K562 (cell line): Measurements from ENCODE around the gene KCNC3. TPM values are rescaled to one million over a fixed set of nuclear protein-coding genes. Genes with fewer than 3 reads are reported as not detected.
A peak's percentile ranks its signal among the peaks of the same experiment; 100 is the strongest.

Experiments
- ATAC-seq: fragments of 200-7000 bp; cut with Tn5 transposase; 3 replicates; pipeline ENCODE4 v1.9.1; 2020; ENCODE audit warnings: moderate library complexity
- BruUV-seq: library from RNA; stranded (reverse); fragments of 400-500 nt; replicated peaks from 2 replicates; lab custom pipeline; 2021; lab: Mats Ljungman, UMichigan
- CTCF ChIA-PET: fragments of 300-600 bp; formaldehyde crosslinking; extraction: SDS; loops from one replicate; lab custom pipeline; 2021; ENCODE audit warnings: low intra/inter-chr PET ratio; lab: Yijun Ruan, JAX
- POLR2A ChIA-PET: fragments of 300-600, 350-650 bp; sonication (Branson Sonifier 250); formaldehyde crosslinking; extraction: SDS; loops from one replicate; lab custom pipeline; 2021; ENCODE audit warnings: antibody characterized with exemption, inconsistent platforms; lab: Yijun Ruan, JAX
- DNase-seq, 4 experiments: peaks; one replicate each; pipeline versions ENCODE4 v3.0.0 to v3.0.0-alpha.2; 2011 to 2018; ENCODE audit warnings: low spot score in 3 of 4, mixed read lengths in 3 of 4; ENCODE audit errors: extremely low read depth in 1 of 4
- FAIRE-seq: peaks from 2 replicates; lab custom pipeline; 2011; peaks lifted over from hg19 to GRCh38; lab: Jason Lieb, UNC
- H2AFZ ChIP-seq: 2 replicates; pipeline ENCODE4 v1.6.0; 2011; ENCODE audit warnings: low read depth, low read length, control low read depth, inconsistent platforms
- H3K27ac ChIP-seq: fragments of 200-600 bp; 3 replicates; pipeline ENCODE4 v1.8.0; 2011; ENCODE audit warnings: low read depth, mild to moderate bottlenecking, control low read depth, inconsistent platforms, low read length, moderate library complexity, mixed read lengths; ENCODE audit errors: extremely low read depth
- H3K27me3 ChIP-seq, 2 experiments: fragments of 300-600 bp in 1 of 2; 2 replicates in 1 of 2; 3 replicates in 1 of 2; pipeline versions ENCODE4 v1.6.0 to v1.8.0; 2011; ENCODE audit warnings: inconsistent platforms in 2 of 2, low read length in 2 of 2, mild to moderate bottlenecking in 1 of 2, mixed read lengths in 1 of 2, moderate library complexity in 1 of 2; ENCODE audit not compliant: control insufficient read depth in 2 of 2, insufficient read depth in 2 of 2
- H3K36me3 ChIP-seq: fragments of 300-600 bp; 3 replicates; pipeline ENCODE4 v1.8.0; 2011; ENCODE audit warnings: mild to moderate bottlenecking, low read length, inconsistent platforms; ENCODE audit not compliant: control insufficient read depth, insufficient read depth
- H3K4me1 ChIP-seq, 2 experiments: fragments of 200-600 bp in 1 of 2; replicated peaks in 1 of 2; 2 replicates in 1 of 2; 3 replicates in 1 of 2; pipeline versions ENCODE4 v1.5.1 to v1.8.0; 2011; ENCODE audit warnings: inconsistent platforms in 2 of 2, low read length in 2 of 2, mild to moderate bottlenecking in 1 of 2, mixed read lengths in 1 of 2, moderate library complexity in 1 of 2; ENCODE audit not compliant: control insufficient read depth in 2 of 2, insufficient read depth in 2 of 2
- H3K4me2 ChIP-seq: 2 replicates; pipeline ENCODE4 v1.6.1; 2011; ENCODE audit warnings: low read length, control low read depth, inconsistent platforms, mixed read lengths; ENCODE audit not compliant: insufficient read depth
- H3K4me3 ChIP-seq: fragments of 200-600 bp; sonication (generic), shearing (Covaris generic); 2 replicates; pipeline ENCODE4 v1.5.1; 2016; ENCODE audit warnings: control low read depth, inconsistent platforms
- H3K79me2 ChIP-seq: fragments of 200-600 bp; 3 replicates; pipeline ENCODE4 v1.8.0; 2011; ENCODE audit warnings: low read length, inconsistent platforms; ENCODE audit not compliant: control insufficient read depth, insufficient read depth
- H3K9ac ChIP-seq, 2 experiments: 2 replicates each; pipeline versions ENCODE4 v1.6.0 to v1.6.1; 2011; ENCODE audit warnings: low read depth in 2 of 2, low read length in 2 of 2, control low read depth in 1 of 2, inconsistent platforms in 1 of 2, mild to moderate bottlenecking in 1 of 2, mixed read lengths in 1 of 2; ENCODE audit not compliant: insufficient read depth in 1 of 2
- H3K9me1 ChIP-seq: one replicate; pipeline ENCODE4 v1.6.0; 2011; ENCODE audit warnings: inconsistent platforms, mild to moderate bottlenecking, low read length, moderate library complexity; ENCODE audit not compliant: control insufficient read depth, insufficient read depth
- H3K9me3 ChIP-seq: replicated peaks from 2 replicates; pipeline ENCODE4 v1.5.1; 2011; ENCODE audit warnings: low read depth, low read length, inconsistent platforms; ENCODE audit not compliant: control insufficient read depth, insufficient read depth
- H4K20me1 ChIP-seq: replicated peaks from 2 replicates; pipeline ENCODE4 v1.6.1; 2011; ENCODE audit warnings: low read length, inconsistent platforms, mixed read lengths; ENCODE audit not compliant: control insufficient read depth, insufficient read depth
- EHMT2 ChIP-seq: fragments of 450-650 bp; IDR thresholded peaks from 2 replicates; pipeline ENCODE4 v1.6.1; 2018; ENCODE audit warnings: antibody characterized with exemption
- ESRRA ChIP-seq: fragments of 450-650 bp; IDR thresholded peaks from 2 replicates; pipeline ENCODE4 v1.6.1; 2014; ENCODE audit warnings: low read depth, mild to moderate bottlenecking, moderate library complexity, borderline replicate concordance
- GATAD2B ChIP-seq: fragments of 450-650 bp; IDR thresholded peaks from 2 replicates; pipeline ENCODE4 v1.6.1; 2017; ENCODE audit warnings: mild to moderate bottlenecking, borderline replicate concordance
- GTF2A2 ChIP-seq: IDR thresholded peaks from 2 replicates; pipeline ENCODE4 v1.6.1; 2016; ENCODE audit warnings: mild to moderate bottlenecking, missing genetic modification characterization, missing compliant biosample characterization
- ID3 ChIP-seq, 2 experiments: fragments of 250-450 bp in 1 of 2; fragments of 450-650 bp in 1 of 2; sonication (Bioruptor Pico) in 1 of 2; IDR thresholded peaks; 2 replicates each; pipeline versions ENCODE4 v1.6.1 to v1.8.0; 2016 to 2021; ENCODE audit warnings: mild to moderate bottlenecking in 2 of 2, moderate library complexity in 2 of 2, missing compliant biosample characterization in 1 of 2, missing genetic modification characterization in 1 of 2
- MCM7 ChIP-seq, 2 experiments: fragments of 450-650 bp; IDR thresholded peaks; 2 replicates each; pipeline ENCODE4 v1.6.1; 2016 to 2018
- NBN ChIP-seq: fragments of 450-650 bp; IDR thresholded peaks from 2 replicates; pipeline ENCODE4 v1.6.1; 2016; ENCODE audit warnings: low read depth, mild to moderate bottlenecking
- NCOA1 ChIP-seq: fragments of 450-650 bp; IDR thresholded peaks from 2 replicates; pipeline ENCODE4 v1.6.1; 2016; ENCODE audit warnings: low read depth
- PCBP1 ChIP-seq: fragments of 200-400 bp; formaldehyde crosslinking; IDR thresholded peaks from 2 replicates; pipeline ENCODE4 v1.6.1; 2018; ENCODE audit warnings: mild to moderate bottlenecking, low read depth, low read length; ENCODE audit not compliant: poor library complexity, severe bottlenecking
- POLR2A ChIP-seq: fragments of 450-650 bp; conservative IDR thresholded peaks from 2 replicates; pipeline ENCODE4 v1.6.1; 2016
- TAL1 ChIP-seq: fragments of 450-650 bp; IDR thresholded peaks from 2 replicates; pipeline ENCODE4 v1.6.1; 2016; ENCODE audit warnings: mild to moderate bottlenecking
- WGBS: fragments of 100-300 bp; shearing (Covaris generic); methylation state at CpG from one replicate; pipeline ENCODE4 v1.1.6; 2016; ENCODE audit warnings: low coverage, mixed read lengths; ENCODE audit not compliant: insufficient coverage; ENCODE audit errors: missing lambda C conversion rate; 5-methylcytosine and 5-hydroxymethylcytosine counted together
- in situ Hi-C: fragments of 300-500 bp; cut with MboI; formaldehyde crosslinking; loops from 4 replicates; pipeline ENCODE4 v1.15.0; 2018; ENCODE audit warnings: inconsistent platforms, mixed read lengths
- intact Hi-C: fragments of 100-400 bp; cut with micrococcal nuclease; formaldehyde crosslinking; loops from 2 replicates; pipeline ENCODE4 v1.14.2; 2022
- polyA plus RNA-seq, 8 experiments: library from polyadenylated mRNA; depleted of rRNA in 4 of 8; stranded (reverse) in 5 of 8; unstranded in 3 of 8; fragments of >200 nt; fragmentation: Nextera tagmentation in 2 of 8; fragmentation: Illumina TruSeq in 1 of 8; extraction: Ambion mirVana in 2 of 8; extraction: Trizol in 1 of 8; gene quantifications; 2 replicates each; pipeline versions ENCODE4 v1.2.1 to v1.2.3, GENCODE V29; 2011 to 2014; ENCODE audit warnings: inconsistent platforms in 1 of 8, missing spikeins in 1 of 8
- total RNA-seq, 7 experiments: library from RNA; depleted of rRNA in 6 of 7; stranded (reverse); fragments of >200 nt in 6 of 7; fragmentation: Illumina TruSeq in 2 of 7; extraction: Trizol in 2 of 7; gene quantifications; 2 replicates each; pipeline versions ENCODE4 v1.2.1 to v1.2.3, GENCODE V29; 2011 to 2021; ENCODE audit warnings: low replicate concordance in 1 of 7
- TF ChIP-seq, protein P1 (sequence below): fragments of 250-450 bp; sonication (Bioruptor Pico); IDR thresholded peaks from 2 replicates; pipeline ENCODE4 v1.4.0; 2020; ENCODE audit warnings: mild to moderate bottlenecking
- TF ChIP-seq, protein P2 (sequence below): fragments of 200-800 bp; sonication (Bioruptor generic); IDR thresholded peaks from 2 replicates; pipeline ENCODE4 v1.6.1; 2017; ENCODE audit warnings: missing genetic modification characterization, missing compliant biosample characterization
- TF ChIP-seq, protein P3 (sequence below), 3 experiments: IDR thresholded peaks in 2 of 3; conservative IDR thresholded peaks in 1 of 3; 2 replicates each; pipeline ENCODE4 v1.5.1; 2011 to 2012; ENCODE audit warnings: low read length in 3 of 3, mild to moderate bottlenecking in 3 of 3, control low read depth in 2 of 3, improper control_type of control experiment in 1 of 3, inconsistent platforms in 1 of 3, low read depth in 1 of 3, mixed read lengths in 1 of 3, moderate library complexity in 1 of 3; ENCODE audit not compliant: insufficient read depth in 2 of 3

KCNC3 gene
- total and polyA plus RNA-seq, 9 of the 15 experiments (the other 6 are each of a cell fraction or from before 2014, with no cell fraction given), result 0.03 to 26.2 (median 2.0) TPM

DNA sequence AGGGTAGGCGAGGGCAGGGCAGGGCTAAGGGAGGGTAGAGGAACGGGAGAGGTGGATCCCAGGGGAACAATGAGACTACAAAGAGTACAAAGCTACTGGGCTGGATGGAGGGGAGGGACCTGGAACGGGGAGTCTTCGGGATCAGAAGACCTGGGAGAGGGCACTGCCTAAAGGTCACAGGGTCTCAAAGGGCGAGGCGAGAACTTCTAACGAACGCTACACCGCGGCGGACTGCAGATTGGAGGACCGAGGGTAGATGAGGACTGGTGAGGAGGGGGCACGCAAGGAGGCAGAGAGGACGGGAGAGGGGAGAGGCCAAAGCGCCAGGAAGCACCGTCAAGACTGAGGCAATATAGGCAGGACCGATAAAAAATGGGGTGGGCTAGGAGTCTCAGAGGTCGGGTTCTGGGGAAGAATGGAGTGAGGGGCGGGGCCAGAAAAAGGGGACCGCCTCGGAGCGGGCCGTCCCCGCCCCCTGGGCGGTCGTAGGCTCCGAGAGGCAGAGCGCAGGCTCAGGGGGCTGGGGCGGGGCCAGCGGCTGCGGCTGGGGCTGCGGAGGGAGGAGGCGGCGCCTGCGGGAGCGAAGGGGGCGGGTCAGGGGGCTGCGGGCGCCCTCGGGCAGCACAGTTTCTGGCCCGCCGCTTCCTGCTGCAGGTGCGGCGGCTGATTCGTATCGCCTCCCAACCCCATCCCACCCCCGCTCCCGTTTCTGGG, 1.3 kb upstream of the KCNC3 start:
- FAIRE-seq (peak; percentile 65), ATAC-seq (peak; percentile 77)
- peak overlapping the region; percentile 42 for H3K4me3 ChIP-seq
- TF ChIP-seq GATAD2B, result no peak
- TF ChIP-seq, protein P1, sequence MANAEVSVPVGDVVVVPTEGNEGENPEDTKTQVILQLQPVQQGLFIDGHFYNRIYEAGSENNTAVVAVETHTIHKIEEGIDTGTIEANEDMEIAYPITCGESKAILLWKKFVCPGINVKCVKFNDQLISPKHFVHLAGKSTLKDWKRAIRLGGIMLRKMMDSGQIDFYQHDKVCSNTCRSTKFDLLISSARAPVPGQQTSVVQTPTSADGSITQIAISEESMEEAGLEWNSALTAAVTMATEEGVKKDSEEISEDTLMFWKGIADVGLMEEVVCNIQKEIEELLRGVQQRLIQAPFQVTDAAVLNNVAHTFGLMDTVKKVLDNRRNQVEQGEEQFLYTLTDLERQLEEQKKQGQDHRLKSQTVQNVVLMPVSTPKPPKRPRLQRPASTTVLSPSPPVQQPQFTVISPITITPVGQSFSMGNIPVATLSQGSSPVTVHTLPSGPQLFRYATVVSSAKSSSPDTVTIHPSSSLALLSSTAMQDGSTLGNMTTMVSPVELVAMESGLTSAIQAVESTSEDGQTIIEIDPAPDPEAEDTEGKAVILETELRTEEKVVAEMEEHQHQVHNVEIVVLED (CRISPR knock-in tag), result no peak
- TF ChIP-seq, protein P2, sequence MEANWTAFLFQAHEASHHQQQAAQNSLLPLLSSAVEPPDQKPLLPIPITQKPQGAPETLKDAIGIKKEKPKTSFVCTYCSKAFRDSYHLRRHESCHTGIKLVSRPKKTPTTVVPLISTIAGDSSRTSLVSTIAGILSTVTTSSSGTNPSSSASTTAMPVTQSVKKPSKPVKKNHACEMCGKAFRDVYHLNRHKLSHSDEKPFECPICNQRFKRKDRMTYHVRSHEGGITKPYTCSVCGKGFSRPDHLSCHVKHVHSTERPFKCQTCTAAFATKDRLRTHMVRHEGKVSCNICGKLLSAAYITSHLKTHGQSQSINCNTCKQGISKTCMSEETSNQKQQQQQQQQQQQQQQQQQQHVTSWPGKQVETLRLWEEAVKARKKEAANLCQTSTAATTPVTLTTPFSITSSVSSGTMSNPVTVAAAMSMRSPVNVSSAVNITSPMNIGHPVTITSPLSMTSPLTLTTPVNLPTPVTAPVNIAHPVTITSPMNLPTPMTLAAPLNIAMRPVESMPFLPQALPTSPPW (CRISPR knock-in tag), result peak; percentile 85
- TF ChIP-seq, protein P3, sequence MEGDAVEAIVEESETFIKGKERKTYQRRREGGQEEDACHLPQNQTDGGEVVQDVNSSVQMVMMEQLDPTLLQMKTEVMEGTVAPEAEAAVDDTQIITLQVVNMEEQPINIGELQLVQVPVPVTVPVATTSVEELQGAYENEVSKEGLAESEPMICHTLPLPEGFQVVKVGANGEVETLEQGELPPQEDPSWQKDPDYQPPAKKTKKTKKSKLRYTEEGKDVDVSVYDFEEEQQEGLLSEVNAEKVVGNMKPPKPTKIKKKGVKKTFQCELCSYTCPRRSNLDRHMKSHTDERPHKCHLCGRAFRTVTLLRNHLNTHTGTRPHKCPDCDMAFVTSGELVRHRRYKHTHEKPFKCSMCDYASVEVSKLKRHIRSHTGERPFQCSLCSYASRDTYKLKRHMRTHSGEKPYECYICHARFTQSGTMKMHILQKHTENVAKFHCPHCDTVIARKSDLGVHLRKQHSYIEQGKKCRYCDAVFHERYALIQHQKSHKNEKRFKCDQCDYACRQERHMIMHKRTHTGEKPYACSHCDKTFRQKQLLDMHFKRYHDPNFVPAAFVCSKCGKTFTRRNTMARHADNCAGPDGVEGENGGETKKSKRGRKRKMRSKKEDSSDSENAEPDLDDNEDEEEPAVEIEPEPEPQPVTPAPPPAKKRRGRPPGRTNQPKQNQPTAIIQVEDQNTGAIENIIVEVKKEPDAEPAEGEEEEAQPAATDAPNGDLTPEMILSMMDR (IDR thresholded peaks at IDR 0.05 in 2 of 3, conservative IDR thresholded peaks at IDR 0.05 in 1 of 3; ENCODE audit: insufficient read depth in 2 of 3, low read depth in 1 of 3, low read length in 3 of 3), result no peak
- TF ChIP-seq POLR2A, result peak; percentile 55
- TF ChIP-seq EHMT2, result 0 out of 2 replicates have a peak, but pooled peaks have one; percentile 34
- TF ChIP-seq MCM7 (IDR thresholded peaks at IDR 0.05), result 0 out of 4 replicates have a peak, but pooled peaks of 1 of the 2 experiments have one; percentile 10
- TF ChIP-seq NBN, result peak; percentile 31
- no peak for TF ChIP-seq GTF2A2 (tag)
- TF ChIP-seq ID3 (CRISPR knock-in tag; IDR thresholded peaks at IDR 0.05), result no peak
- TF ChIP-seq ID3 (tag; IDR thresholded peaks at IDR 0.05), result peak; percentile 78
- peak; percentile 90 for TF ChIP-seq ESRRA
- peak; percentile 16; the same call in 1 of the 2 replicates for TF ChIP-seq NCOA1
- TF ChIP-seq PCBP1, result peak; percentile 35
- TF ChIP-seq TAL1, result no peak

More for the DNA sequence above, 1.3 kb upstream of the KCNC3 start:
- Histone ChIP-seq H3K4me1 (peaks cover 54 to 85% of the 10 kb centered on the region in 2 experiments), H2AFZ (peak overlapping the region; percentile 94), H3K36me3 (no peaks in the 10 kb centered on the region; the same call in 2 of the 3 replicates), H3K9me3 (no peaks in the 10 kb centered on the region), H4K20me1 (peaks cover 23% of the 10 kb centered on the region), H3K9ac (peak overlapping the region; percentile 71 to 89), H3K9me1 (no peaks in the 10 kb centered on the region), H3K79me2 (peaks cover 41% of the 10 kb centered on the region), H3K4me2 (peak overlapping the region; percentile 89), H3K27ac (peak overlapping the region; percentile 76), H3K27me3 (no peaks in the 10 kb centered on the region)
- POLR2A ChIA-PET, result no interaction called here
- no TSS peak for BruUV-seq
- intact Hi-C loops, result no loop called here
- peak; percentile 84 to 94 (median 90) for DNase-seq
- in situ Hi-C loops, result loop anchor here (10.0 kb wide), 1 partner anchor 1216 kb away; the partner anchor contains the start of genes C19orf73, LIN7B and PPFIA3
- CTCF ChIA-PET, result interaction anchor here (0.6 kb wide), 1 partner anchor 78 kb away, joined by 3 read pairs; no protein-coding TSS in a partner anchor
- 0% methylated on average over 27 of the region's 48 CpGs for WGBS
